ENCODE data around the gene KCTD3.

The KCTD3 gene

GRCh38 chr1:215557504-215557903 lies 9.6 kb upstream of the KCTD3 start:
- no peak for DNase-seq

GRCh38 chr1:215557992-215558626 lies 9.0 kb upstream of the KCTD3 start:
- no peak for DNase-seq

DNA sequence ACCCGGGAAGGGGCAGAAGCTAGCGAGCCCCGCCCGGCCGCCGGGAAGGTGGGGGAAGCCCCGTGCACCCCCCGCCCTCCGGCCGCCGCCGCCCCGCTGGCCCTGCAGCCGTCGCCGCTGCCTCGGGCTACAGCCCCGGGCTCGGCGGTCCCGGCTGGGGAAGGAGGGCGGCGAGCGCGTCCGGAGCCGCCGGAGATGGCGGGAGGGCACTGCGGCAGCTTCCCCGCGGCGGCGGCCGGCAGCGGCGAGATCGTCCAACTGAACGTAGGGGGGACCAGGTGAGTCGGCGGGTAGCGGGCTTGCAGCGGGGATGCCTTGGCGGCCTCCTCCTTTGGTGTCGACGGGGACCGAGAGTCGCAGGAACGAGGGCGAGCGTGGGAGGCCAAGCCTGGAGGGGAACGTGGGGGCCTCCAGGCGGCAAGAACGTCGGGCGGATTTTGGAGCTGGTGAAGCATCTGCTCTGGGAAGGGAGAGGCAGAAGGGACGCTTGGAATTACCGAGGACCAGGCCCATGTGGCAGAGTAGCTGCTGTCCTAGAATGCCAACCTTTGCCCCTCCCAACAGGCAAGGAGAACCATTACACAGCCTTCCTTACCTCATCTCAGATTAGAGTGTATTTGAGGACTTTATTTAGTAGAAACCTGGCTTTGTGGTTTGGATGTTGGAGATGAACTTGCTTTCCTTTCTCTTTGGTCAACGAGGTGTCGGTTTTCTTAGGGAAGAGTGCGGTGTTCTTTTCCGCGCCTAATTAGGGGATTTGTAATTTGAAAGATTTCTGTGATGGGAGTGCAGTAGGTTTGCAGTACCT lies 591 bp downstream of the KCTD3 start:
- peak; percentile 46 for DNase-seq

DNA sequence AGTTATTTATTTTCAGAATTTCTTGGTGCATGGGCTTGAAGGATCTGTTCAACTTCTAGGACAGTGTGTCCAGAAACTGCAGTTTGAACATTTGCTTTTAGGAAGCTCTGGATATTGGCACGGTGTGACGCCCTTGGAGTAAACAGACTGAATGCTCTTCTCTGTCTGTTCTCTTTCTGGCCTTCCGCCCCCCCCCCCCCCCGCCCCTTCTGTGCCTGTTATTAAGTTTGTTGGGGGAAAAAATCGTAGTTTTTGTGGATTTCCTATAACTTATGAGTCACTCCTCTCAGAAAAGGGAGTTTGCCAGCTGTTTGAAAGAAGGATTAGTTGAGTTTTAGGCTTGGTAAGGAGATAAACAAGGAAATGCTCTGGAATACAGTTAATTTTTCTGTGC lies 1.2 kb downstream of the KCTD3 start:
- DNase-seq = peak; percentile 65

DNA sequence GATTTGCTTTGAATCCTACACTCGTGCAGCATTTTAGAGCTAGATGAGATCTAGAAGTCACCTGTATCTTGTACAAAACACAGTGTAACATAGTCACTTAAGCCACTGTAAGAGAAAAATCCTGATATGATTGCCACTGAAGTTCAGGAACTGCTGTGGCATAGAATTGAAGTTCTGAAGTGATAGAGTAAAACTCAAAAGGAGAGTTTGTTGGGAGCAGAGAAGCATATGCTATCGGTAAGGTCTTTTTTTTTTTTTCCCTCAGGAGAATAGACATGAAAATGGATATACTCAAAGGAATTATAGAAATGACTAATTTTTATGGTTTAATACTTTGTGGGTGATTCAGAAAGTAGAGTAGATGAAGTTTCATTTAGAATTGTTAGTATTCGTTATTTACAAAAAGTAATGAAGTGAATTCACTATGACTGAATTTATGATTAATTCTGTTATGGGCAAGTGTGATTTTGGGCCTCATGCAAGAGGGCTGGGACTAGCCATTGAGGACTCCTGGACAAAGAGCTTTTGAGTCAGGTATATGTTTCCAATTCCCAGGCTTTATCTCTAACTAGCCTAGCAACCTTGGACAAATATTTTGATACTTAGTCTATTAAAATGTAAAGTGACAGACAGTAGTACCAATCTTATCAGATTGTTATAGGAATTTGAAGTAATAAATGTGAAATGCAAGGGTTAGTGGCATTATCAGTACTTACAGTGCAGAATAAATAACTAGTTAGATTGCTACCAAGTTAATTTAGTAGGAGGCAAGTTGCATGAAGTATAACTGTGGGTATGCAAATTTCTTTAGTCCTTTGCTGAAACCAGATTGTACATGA lies 3.1 kb downstream of the KCTD3 start:
- DNase-seq = no peak

DNA sequence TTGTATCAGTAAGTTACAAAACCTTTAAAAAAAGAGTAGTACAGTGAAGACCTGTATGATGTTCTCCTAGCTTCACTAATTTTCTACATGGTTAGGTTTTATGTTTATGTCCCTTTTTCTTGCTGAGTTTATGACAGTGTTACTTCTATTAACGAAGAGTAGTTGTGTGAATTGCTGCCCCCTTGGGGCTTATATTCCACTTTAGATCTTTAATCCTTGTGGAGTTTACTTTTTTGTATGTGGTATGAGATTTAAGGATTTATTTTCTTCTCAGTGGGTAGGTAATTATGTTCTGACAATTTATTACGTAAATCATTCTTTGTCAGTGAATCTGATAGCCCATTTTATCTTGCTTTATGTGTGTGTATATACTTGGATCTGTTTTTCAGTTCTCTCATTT lies 14.8 kb downstream of the KCTD3 start:
- DNase-seq = no peak

- DNase-seq = no peak
These were observed 16.2 kb downstream of the KCTD3 start for GRCh38 chr1:215583185-215583749.

- DNase-seq = no peak
These were observed 17.3 kb downstream of the KCTD3 start for GRCh38 chr1:215584389-215584788.

- DNase-seq = no peak
These were observed 22.7 kb downstream of the KCTD3 start for GRCh38 chr1:215589650-215590435.

GRCh38 chr1:215590779-215591491 lies 23.8 kb downstream of the KCTD3 start:
- no peak for DNase-seq

DNA sequence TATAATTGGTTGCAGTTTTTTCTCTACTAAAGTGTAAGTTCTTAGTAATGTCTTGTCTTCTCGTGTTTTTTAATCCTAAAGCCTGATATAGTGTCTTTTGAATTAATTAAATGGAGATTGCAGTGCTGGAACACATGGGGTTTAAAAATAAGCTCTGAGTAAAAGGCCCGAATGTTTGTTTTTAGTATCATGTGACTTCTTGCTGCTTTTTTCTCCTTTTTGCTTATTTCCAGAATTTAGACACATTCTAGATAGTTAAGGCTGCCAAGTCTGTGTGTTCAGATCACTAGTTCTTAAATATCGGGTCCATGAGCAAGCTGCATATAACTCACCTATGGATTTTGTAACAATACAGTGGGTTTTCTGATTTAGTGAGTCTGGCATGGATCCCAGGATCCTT lies 27.5 kb downstream of the KCTD3 start:
- DNase-seq = peak; percentile 20

GRCh38 chr1:215595231-215595630 lies 28.1 kb downstream of the KCTD3 start:
- peak; percentile 73 for DNase-seq

DNA sequence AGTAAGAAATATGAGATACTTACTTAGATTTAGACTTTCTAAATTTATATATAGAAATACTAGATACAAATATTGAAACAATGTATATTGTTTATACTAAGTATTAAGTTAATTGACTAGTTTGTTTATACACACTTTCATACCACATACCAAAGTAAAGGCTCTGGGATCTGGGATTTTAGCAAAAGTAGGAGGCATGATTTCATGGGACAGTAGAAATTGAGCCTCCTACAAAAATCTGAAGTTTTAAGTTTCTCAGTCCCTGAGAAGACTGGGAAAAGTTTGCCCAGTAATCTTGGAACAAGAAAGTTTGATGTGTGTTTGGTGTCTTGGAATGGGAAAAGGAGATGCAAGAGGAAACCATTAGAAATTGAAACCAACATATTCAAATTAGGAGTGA lies 30.9 kb downstream of the KCTD3 start:
- DNase-seq = no peak

- DNase-seq = peak; percentile 74
These were observed 32.4 kb downstream of the KCTD3 start for GRCh38 chr1:215599418-215600074.

DNA sequence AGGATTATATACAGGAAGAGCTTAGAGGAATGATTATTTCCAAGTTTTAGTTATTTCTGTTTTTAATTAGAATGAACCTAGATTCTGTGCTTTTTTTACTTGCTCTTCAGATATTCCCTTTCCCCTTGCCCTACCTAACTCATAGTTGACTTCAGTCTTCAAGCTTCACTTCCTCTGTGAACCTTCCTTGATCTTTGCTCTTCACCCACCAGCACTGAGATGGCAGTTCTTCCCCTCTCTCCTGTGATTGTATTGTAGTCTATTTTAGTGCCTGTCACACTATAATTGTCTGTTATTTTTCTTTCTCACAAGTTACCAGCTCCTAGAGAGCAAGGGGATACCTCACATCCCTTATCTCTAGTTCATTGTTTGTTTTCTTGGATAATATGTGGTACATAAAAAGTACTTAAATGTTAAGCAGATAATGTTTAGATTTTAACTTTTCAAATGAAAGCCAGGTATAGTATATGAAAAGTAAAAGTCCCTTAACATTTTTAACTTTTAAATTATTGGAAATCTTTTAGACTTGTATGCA lies 33.2 kb downstream of the KCTD3 start:
- no peak for DNase-seq

GRCh38 chr1:215600867-215601266 lies 33.8 kb downstream of the KCTD3 start:
- DNase-seq = no peak

DNA sequence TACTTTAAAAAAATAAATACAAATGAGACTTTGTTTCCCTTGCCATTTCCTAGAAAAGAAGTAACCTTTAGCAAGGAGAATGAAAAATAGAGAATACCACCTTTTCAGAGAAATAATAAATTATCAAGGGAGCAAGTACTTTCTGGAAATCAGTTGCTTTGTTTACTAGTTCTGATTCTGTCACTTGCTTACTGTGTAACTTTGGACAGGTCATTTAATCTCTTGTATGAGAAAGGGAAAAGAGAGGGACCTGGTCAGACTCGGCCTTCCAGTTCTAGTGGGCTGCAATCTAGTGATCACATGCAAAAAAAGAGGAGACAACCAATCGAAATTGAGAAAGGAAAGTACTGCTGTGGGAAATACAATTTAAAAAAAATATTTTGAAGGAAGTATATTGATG lies 34.2 kb downstream of the KCTD3 start:
- DNase-seq = no peak

DNA sequence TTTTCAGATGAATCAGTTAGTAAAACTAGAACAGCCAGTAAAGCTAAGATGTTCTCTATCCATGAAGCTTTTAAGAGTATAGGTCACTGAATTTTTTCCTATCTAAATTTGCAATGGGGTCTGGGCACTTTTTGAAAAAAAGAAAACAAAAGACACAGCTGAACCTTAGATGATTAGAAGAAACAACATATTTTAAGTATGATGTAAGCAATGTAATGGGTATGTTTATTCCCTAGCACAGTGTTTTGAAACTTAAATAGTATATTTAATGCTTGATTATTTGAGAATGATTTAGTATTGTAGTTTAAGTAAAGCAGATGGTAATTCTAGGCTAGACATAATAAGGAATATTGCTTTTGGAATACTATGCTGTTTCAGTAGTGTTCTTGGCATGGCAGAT lies 36.2 kb downstream of the KCTD3 start:
- DNase-seq = no peak

- DNase-seq = no peak
These were observed 38.0 kb downstream of the KCTD3 start for GRCh38 chr1:215605011-215605621.

DNA sequence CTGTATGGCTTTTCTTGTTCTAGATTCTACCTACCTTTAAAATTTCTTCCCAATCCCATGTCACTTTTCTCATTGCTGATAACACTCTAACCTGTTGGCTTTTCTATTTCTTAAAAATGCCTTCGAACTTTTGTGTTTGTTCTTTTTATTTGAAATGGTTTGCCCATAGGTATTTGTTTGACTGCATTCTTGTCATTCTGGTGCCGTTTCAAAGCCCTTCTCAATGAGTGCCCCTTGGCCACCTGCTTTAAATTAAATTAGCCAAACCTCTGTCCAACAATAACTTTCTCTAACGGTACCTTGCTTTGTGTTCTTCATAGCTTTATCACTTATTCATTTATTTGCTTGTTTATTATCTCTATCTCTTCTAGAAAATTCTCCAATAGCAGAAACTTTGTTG lies 38.9 kb downstream of the KCTD3 start:
- no peak for DNase-seq
